Thyroid gland (tissue), 4 donors: ENCODE results near the gene CAPN12. TPM values are rescaled to one million over a fixed set of nuclear protein-coding genes. Genes with fewer than 3 reads are reported as not detected.

Source experiments
- DNase-seq, 2 donors: peaks; one replicate each; pipeline ENCODE4 v3.0.0-alpha.2; 2019
- H3K27ac ChIP-seq, 3 donors: fragments of 200-600 bp; sonication (generic); 1 replicate in 2 of 3; 2 replicates in 1 of 3; pipeline ENCODE4 v1.5.1; 2016 to 2019; ENCODE audit warnings: mild to moderate bottlenecking in 1 of 3, moderate library complexity in 1 of 3
- H3K27me3 ChIP-seq: fragments of 200-600 bp; sonication (generic); one replicate; pipeline ENCODE4 v1.5.1; 2019
- H3K36me3 ChIP-seq, 2 donors: fragments of 200-600 bp; sonication (generic); one replicate each; pipeline ENCODE4 v1.5.1; 2016 to 2019
- H3K4me1 ChIP-seq, 2 donors: fragments of 200-600 bp; sonication (generic); one replicate each; pipeline ENCODE4 v1.5.1; 2017 to 2019
- H3K4me3 ChIP-seq, 3 donors: fragments of 200-600 bp; sonication (generic); replicated peaks in 1 of 3; 1 replicate in 2 of 3; 2 replicates in 1 of 3; pipeline ENCODE4 v1.5.1; 2016; ENCODE audit warnings: mild to moderate bottlenecking in 1 of 3
- H3K9me3 ChIP-seq: fragments of 200-600 bp; sonication (generic); one replicate; pipeline ENCODE4 v1.5.1; 2017
- CTCF ChIP-seq, 6 experiments: fragments of 200-600 bp in 3 of 6; fragments of 450-650 bp in 3 of 6; sonication (generic) in 3 of 6; IDR thresholded peaks; one replicate each; pipeline ENCODE4 v1.5.1; 2016 to 2019; ENCODE audit warnings: antibody characterized with exemption in 6 of 6, mild to moderate bottlenecking in 2 of 6, inconsistent platforms in 1 of 6, moderate library complexity in 1 of 6
- POLR2A ChIP-seq, 2 donors: fragments of 450-650 bp; IDR thresholded peaks; one replicate each; pipeline ENCODE4 v1.6.1; 2017; ENCODE audit warnings: antibody characterized with exemption in 2 of 2, mild to moderate bottlenecking in 2 of 2, moderate library complexity in 1 of 2
- WGBS, 2 donors: methylation state at CpG; one replicate each; pipeline ENCODE4 v1.1.5; 2017; 5-methylcytosine and 5-hydroxymethylcytosine counted together
- intact Hi-C: fragments of 100-400 bp; cut with DNase I; formaldehyde crosslinking; loops from one replicate; pipeline ENCODE4 v1.15.1; 2023
- total RNA-seq, 4 donors: library from RNA; depleted of rRNA; stranded (reverse); fragments of >200 nt; gene quantifications; one replicate each; pipeline ENCODE4 v1.2.3, GENCODE V29; 2016

Gene CAPN12
- total RNA-seq, 4 donors from 2014 or later = 1.6 to 2.0 TPM; not detected in 2

GRCh38 chr19:38713865-38714264, 30.4 kb downstream of the CAPN12 start:
- intact Hi-C loops = no loop called here
- H3K9me3 ChIP-seq = no peaks in the 10 kb centered on the region
- TF ChIP-seq POLR2A (IDR thresholded peaks at IDR 0.05) (no peak), CTCF (IDR thresholded peaks at IDR 0.05) (no peak)
- H3K27ac ChIP-seq = no peak overlapping the region
- no peak for DNase-seq
- H3K27me3 ChIP-seq = no peaks in the 10 kb centered on the region
- H3K4me1 ChIP-seq = peaks cover 13 to 39% of the 10 kb centered on the region in 2 donors
- H3K36me3 ChIP-seq = peaks cover 42 to 55% of the 10 kb centered on the region in 2 donors
- H3K4me3 ChIP-seq = no peak overlapping the region
- 85 to 91% methylated on average over 14 of the region's 14 CpGs for WGBS, 2 donors

- no peaks in the 10 kb centered on the region for H3K27me3 ChIP-seq
- intact Hi-C loops = no loop called here
- H3K27ac ChIP-seq = peak overlapping the region in 2 of 3 donors; percentile 48 to 70
- DNase-seq = no peak
- H3K4me1 ChIP-seq = peaks cover 11 to 39% of the 10 kb centered on the region in 2 donors
- H3K4me3 ChIP-seq = no peak overlapping the region
- WGBS, 2 donors = 58 to 86% methylated on average over 14 to 19 of the region's 19 CpGs
- peaks cover 48 to 60% of the 10 kb centered on the region in 2 donors for H3K36me3 ChIP-seq
- no peaks in the 10 kb centered on the region for H3K9me3 ChIP-seq
- no peak for TF ChIP-seq CTCF (IDR thresholded peaks at IDR 0.05)
- TF ChIP-seq POLR2A (IDR thresholded peaks at IDR 0.05) = no peak
Measured at GRCh38 chr19:38713227-38713649, 31.0 kb downstream of the CAPN12 start.

- peaks cover 11 to 49% of the 10 kb centered on the region in 2 donors for H3K4me1 ChIP-seq
- peak overlapping the region; percentile 20 to 70 (median 48) for H3K27ac ChIP-seq
- DNase-seq = no peak
- intact Hi-C loops = no loop called here
- no peak overlapping the region for H3K4me3 ChIP-seq
- H3K9me3 ChIP-seq = no peaks in the 10 kb centered on the region
- peaks cover 57 to 58% of the 10 kb centered on the region in 2 donors for H3K36me3 ChIP-seq
- no peak for TF ChIP-seq POLR2A (IDR thresholded peaks at IDR 0.05)
- TF ChIP-seq CTCF (IDR thresholded peaks at IDR 0.05) = no peak
- no peaks in the 10 kb centered on the region for H3K27me3 ChIP-seq
- 81 to 85% methylated on average over 9 to 11 of the region's 15 CpGs for WGBS, 2 donors
Measured at GRCh38 chr19:38712161-38712748, 32.0 kb downstream of the CAPN12 start.

GRCh38 chr19:38711726-38712153, 32.5 kb downstream of the CAPN12 start:
- Histone ChIP-seq H3K27me3 (no peaks in the 10 kb centered on the region), H3K9me3 (no peaks in the 10 kb centered on the region), H3K4me1 (peaks cover 11 to 53% of the 10 kb centered on the region in 2 donors), H3K27ac (peak overlapping the region; percentile 20 to 70 (median 48)), H3K4me3 (no peak overlapping the region), H3K36me3 (peaks cover 58% of the 10 kb centered on the region in 2 donors)
- 0 to 33% methylated on average over 4 to 10 of the region's 12 CpGs for WGBS, 2 donors
- intact Hi-C loops = no loop called here
- peak in 1 of 2 donors; percentile 27 for TF ChIP-seq POLR2A (IDR thresholded peaks at IDR 0.05)
- TF ChIP-seq CTCF (IDR thresholded peaks at IDR 0.05) = peak in 2 of 6 experiments; percentile 15 to 22
- peak; percentile 90 to 91 for DNase-seq

GRCh38 chr19:38710928-38711725, 33.1 kb downstream of the CAPN12 start:
- 74 to 78% methylated on average over 19 to 25 of the region's 25 CpGs for WGBS, 2 donors
- Histone ChIP-seq H3K4me1 (peaks cover 11 to 59% of the 10 kb centered on the region in 2 donors), H3K9me3 (no peaks in the 10 kb centered on the region), H3K4me3 (no peak overlapping the region), H3K27ac (peak overlapping the region; percentile 20 to 70 (median 48)), H3K27me3 (no peaks in the 10 kb centered on the region), H3K36me3 (peaks cover 62 to 63% of the 10 kb centered on the region in 2 donors)
- intact Hi-C loops = no loop called here
- TF ChIP-seq POLR2A (IDR thresholded peaks at IDR 0.05) = no peak
- no peak for TF ChIP-seq CTCF (IDR thresholded peaks at IDR 0.05)
- no peak for DNase-seq
